A204.1 (cell line): ENCODE results near the gene IPPK.
A peak's percentile ranks its signal among the peaks of the same experiment; 100 is the strongest.
"Not testable (repeated sequence)": the region's sequence is repeated elsewhere in the genome, so short reads cannot be mapped to it uniquely, and the experiment has no call there.

ENCODE experiments used
- FAIRE-seq: peaks from 2 replicates; lab custom pipeline; 2012; peaks lifted over from hg19 to GRCh38; lab: Jason Lieb, UNC

Gene IPPK

GRCh38 chr9:92637326-92637725 is 32.6 kb downstream of the IPPK start:
- FAIRE-seq = no peak

- no peak for FAIRE-seq
Measured at GRCh38 chr9:92636627-92637026, 33.3 kb downstream of the IPPK start.

GRCh38 chr9:92635760-92636159 is 34.2 kb downstream of the IPPK start:
- no peak for FAIRE-seq

GRCh38 chr9:92634712-92635605 is 35.0 kb downstream of the IPPK start:
- peak; percentile 39 for FAIRE-seq

- FAIRE-seq = no peak
Measured at GRCh38 chr9:92633614-92634278, 36.2 kb downstream of the IPPK start.

- no peak for FAIRE-seq
Measured at GRCh38 chr9:92632641-92633040, 37.3 kb downstream of the IPPK start.

- FAIRE-seq = no peak
Measured at GRCh38 chr9:92631452-92632343, 38.2 kb downstream of the IPPK start.

- FAIRE-seq = no peak
Measured at GRCh38 chr9:92627651-92628050, 42.3 kb downstream of the IPPK start.

- FAIRE-seq = no peak
Measured at GRCh38 chr9:92626484-92626883, 43.4 kb downstream of the IPPK start.

GRCh38 chr9:92623936-92624335 is 46.0 kb downstream of the IPPK start:
- not testable (repeated sequence) for FAIRE-seq

GRCh38 chr9:92620845-92621244 is 49.1 kb downstream of the IPPK start:
- no peak for FAIRE-seq

- FAIRE-seq = no peak
Measured at GRCh38 chr9:92619601-92620300, 50.2 kb downstream of the IPPK start.

GRCh38 chr9:92618633-92619225 is 51.2 kb downstream of the IPPK start:
- no peak for FAIRE-seq

GRCh38 chr9:92617951-92618510 is 51.9 kb downstream of the IPPK start:
- no peak for FAIRE-seq

GRCh38 chr9:92617195-92617813 is 52.6 kb downstream of the IPPK start:
- FAIRE-seq = no peak

- FAIRE-seq = no peak
Measured at GRCh38 chr9:92616655-92617111, 53.2 kb downstream of the IPPK start.

- FAIRE-seq = no peak
Measured at GRCh38 chr9:92616199-92616641, 53.7 kb downstream of the IPPK start.

GRCh38 chr9:92615790-92616189 is 54.1 kb downstream of the IPPK start:
- no peak for FAIRE-seq

GRCh38 chr9:92614763-92615461 is 55.0 kb downstream of the IPPK start:
- FAIRE-seq = no peak

- no peak for FAIRE-seq
Measured at GRCh38 chr9:92614123-92614510, 55.8 kb downstream of the IPPK start.
